ENCODE data around the gene DDIT3.

Gene DDIT3

DNA sequence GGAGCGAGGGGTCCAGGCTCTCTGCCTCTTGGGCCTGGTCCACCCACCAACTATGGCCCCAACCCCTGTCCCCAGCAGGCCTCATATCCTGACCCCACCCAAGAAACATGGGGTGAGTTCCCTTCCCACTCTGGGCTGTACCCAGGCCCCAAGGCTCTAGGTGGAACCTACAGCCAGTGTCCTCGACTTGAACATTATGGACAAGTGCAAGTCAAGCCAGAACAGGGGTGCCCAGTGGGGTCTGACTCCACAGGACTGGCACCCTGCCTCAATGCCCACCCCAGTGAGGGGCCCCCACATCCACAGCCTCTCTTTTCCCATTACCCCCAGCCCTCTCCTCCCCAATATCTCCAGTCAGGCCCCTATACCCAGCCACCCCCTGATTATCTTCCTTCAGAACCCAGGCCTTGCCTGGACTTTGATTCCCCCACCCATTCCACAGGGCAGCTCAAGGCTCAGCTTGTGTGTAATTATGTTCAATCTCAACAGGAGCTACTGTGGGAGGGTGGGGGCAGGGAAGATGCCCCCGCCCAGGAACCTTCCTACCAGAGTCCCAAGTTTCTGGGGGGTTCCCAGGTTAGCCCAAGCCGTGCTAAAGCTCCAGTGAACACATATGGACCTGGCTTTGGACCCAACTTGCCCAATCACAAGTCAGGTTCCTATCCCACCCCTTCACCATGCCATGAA, 49.2 kb downstream of the DDIT3 start:
- no peak for TF ChIP-seq CTCF (IDR thresholded peaks at IDR 0.05; ENCODE audit: insufficient read depth, low read depth, low read length, missing control alignments)
- H3K4me3 ChIP-seq (ENCODE audit: low read length), result no peak overlapping the region
- DNase-seq (ENCODE audit: low read depth), result no peak

DNA sequence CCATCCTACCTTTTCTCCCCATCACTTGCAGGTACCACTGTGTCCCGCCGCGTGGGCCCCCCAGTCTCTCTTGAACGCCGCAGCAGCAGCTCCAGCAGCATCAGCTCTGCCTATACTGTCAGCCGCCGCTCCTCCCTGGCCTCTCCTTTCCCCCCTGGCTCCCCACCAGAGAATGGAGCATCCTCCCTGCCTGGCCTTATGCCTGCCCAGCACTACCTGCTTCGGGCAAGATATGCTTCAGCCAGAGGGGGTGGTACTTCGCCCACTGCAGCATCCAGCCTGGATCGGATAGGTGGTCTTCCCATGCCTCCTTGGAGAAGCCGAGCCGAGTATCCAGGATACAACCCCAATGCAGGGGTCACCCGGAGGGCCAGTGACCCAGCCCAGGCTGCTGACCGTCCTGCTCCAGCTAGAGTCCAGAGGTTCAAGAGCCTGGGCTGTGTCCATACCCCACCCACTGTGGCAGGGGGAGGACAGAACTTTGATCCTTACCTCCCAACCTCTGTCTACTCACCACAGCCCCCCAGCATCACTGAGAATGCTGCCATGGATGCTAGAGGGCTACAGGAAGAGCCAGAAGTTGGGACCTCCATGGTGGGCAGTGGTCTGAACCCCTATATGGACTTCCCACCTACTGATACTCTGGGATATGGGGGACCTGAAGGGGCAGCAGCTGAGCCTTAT, 49.9 kb downstream of the DDIT3 start:
- no peak for TF ChIP-seq CTCF (IDR thresholded peaks at IDR 0.05; ENCODE audit: insufficient read depth, low read depth, low read length, missing control alignments)
- DNase-seq (ENCODE audit: low read depth), result no peak
- H3K4me3 ChIP-seq (ENCODE audit: low read length), result no peak overlapping the region

DNA sequence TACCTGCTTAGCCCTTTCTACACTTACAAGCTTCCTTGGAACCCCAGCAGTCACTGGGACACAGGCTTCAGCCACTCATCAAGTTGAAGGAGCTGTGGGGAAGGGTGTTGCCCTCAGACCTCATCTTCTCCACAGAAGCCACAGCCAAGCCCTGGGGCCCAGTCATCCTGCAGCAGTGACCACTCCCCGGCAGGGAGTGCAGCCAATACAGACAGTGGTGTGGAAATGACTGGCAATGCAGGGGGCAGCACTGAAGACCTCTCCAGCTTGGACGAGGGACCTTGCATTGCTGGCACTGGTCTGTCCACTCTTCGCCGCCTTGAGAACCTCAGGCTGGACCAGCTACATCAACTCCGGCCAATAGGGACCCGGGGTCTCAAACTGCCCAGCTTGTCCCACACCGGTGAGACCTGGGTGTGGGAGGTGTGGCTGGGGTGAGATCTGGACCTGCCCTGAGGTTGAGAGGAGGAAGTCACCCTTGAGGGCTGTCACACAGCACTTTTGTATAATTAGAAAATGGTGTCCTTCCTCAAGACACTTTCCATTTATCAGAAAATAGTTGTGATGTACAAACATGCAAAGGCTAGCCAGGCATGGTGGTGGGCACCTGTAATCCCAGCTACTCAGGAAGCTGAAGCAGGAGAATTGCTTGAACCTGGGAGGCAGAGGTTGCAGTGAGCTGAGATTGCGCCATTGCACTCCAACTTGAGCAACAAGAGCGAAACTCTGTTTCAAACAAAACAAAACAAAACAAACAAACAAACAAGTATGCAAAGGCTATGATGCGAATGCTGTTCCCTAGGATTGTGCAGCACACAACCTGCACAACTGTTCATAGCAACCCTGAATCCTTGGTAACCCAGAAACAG, 50.8 kb downstream of the DDIT3 start:
- DNase-seq (ENCODE audit: low read depth), result no peak
- TF ChIP-seq CTCF (IDR thresholded peaks at IDR 0.05; ENCODE audit: insufficient read depth, low read depth, low read length, missing control alignments), result no peak
- H3K4me3 ChIP-seq (ENCODE audit: low read length), result no peak overlapping the region

GRCh38 chr12:57467915-57468314, 52.4 kb downstream of the DDIT3 start:
- DNase-seq (ENCODE audit: low read depth), result no peak
- H3K4me3 ChIP-seq (ENCODE audit: low read length), result no peak overlapping the region
- TF ChIP-seq CTCF (IDR thresholded peaks at IDR 0.05; ENCODE audit: insufficient read depth, low read depth, low read length, missing control alignments), result no peak

GRCh38 chr12:57467212-57467874, 53.0 kb downstream of the DDIT3 start:
- H3K4me3 ChIP-seq (ENCODE audit: low read length), result no peak overlapping the region
- no peak for TF ChIP-seq CTCF (IDR thresholded peaks at IDR 0.05; ENCODE audit: insufficient read depth, low read depth, low read length, missing control alignments)
- no peak for DNase-seq (ENCODE audit: low read depth)
